GM21529 (cell line): ENCODE results near the gene UGT2B10.

Experiments
- ATAC-seq: cut with Tn5 transposase; IDR thresholded peaks from one replicate; pipeline ENCODE4 v1.9.1; 2021; ENCODE audit not compliant: unreplicated experiment

UGT2B10 gene

DNA sequence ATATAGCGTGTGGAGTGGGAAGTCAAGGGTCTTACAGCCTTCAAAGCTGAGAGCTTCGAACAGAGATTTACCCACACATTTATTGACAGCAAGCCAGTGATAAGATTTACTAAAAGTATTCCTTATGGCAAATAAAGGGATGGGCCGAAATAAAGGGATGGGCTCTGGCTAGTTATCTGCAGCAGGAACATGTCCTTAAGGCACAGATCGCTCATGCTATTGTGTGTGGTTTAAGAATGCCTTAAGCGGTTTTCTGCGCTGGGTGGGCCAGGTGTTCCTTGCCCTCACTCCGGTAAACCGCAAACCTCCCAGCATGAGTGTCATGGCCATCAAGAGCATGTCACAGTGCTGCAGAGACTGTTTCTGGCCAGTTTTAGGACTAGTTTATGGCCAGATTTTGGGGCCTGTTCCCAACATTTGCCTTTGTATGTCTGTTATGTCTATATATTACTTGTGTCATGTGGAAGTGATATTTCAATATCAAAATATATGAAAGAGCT lies 53.5 kb downstream of the UGT2B10 start:
- ATAC-seq = no peak

DNA sequence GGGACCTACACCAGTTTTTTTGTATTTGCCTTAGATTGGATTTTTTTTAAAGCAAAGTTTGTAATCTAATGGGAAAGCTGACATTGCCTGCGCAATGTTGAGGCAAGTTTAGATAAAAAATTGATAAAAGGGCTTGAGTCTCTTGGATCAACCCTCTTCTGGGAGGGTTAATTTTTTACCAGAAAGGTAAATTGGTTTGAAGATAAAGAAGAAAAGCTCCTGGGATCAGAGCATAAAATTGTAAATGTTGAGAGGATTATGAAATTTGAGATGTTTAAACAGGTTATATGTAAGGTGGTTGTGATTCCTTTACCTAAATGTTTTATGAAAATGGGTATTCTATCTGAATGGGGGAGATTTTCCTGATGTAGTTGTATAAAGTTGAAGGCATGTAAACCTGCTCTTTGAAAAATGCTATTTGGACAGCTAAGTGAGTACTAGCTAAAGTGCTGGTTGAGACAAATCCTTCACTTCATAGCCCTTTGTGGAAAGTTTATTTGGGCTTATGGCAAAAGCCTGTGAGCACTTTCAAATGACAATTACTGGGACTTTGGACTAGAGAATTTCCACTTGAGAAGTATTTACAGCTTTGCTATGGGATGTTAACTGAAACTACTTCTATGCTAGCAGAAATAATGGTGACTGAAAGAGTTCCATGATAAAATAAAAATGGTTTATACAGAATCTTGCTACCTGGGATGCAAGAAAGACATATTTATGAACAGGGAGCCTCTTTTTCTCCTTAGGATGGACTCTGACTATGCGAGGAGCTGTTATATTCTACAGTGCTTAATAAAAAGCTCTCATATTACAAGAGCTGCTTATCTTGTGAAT lies 56.2 kb downstream of the UGT2B10 start:
- ATAC-seq = no peak

DNA sequence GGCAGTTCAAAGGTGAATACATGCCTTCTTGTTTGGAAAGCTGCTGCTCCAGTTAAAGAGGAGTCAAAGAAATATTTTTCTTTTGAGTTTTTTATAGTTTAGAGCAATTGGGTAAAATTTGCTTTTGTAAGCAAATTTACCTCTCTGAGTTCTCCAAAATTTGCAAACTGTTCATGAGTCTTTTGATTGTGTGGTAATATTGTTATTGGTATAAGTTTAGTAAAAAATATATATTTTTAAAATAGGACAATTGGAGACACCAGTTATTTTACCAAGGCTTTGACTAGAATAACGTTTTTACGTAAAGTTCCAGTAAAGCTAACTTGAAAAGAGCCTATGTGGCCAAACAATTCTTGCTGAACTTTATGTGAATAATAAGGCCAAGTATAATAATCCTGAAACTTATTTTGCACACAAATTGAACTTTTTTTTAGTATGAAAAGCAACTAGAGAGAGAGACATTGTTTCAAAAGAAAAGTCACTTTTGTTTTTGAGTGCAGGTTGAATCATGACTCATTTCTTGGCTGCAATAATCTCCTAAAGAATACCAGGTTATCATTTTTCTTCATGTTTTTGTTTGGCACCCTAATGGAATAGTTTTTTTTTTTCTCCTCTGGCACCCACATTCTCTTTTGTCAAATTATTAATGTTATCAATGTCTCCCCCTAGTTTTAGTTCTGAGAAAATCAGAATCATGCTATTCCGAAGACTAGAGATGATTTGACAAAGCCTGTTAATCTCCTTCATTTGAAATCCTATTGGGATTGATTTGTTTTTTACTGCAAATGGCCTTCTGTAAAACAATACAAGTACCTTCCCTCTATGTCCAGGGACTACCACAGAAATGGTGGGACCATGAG lies 57.1 kb downstream of the UGT2B10 start:
- ATAC-seq = no peak

DNA sequence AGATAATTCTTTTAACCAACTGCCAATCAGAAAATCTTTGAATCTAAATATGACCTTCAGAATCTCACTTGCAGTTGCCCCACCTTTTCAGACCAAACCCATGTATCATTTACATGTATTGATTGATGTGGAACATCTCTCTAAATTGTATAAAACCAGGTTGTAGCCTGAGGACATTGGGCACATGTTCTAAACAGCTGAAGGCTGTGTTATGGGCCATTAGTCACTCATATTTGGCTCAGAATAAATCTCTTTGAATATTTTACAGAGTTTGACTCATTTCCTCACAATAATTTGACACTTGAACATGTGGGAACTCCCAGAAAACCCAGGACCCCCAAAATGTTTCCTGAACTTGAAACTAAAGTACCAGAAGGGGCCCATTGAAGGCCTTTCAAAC lies 58.7 kb downstream of the UGT2B10 start:
- ATAC-seq = no peak

DNA sequence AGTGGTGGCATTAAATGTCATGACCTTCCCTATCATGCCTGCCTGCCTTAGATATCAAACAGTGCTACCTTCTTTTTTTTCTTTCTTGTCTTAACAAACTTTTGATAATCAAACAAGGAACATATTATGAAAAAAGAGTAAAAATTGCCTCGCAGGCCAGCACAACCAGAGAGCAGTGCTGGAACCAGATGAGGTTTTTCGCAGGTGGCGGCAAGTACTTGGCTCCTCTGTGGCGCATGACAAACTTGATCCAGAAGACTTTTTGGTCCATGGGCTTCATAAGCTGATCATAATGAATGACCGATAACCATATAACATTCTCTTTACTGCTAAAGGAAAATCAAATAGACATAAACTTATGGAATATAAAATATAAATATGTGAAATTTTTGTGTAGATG lies 61.8 kb downstream of the UGT2B10 start:
- no peak for ATAC-seq

DNA sequence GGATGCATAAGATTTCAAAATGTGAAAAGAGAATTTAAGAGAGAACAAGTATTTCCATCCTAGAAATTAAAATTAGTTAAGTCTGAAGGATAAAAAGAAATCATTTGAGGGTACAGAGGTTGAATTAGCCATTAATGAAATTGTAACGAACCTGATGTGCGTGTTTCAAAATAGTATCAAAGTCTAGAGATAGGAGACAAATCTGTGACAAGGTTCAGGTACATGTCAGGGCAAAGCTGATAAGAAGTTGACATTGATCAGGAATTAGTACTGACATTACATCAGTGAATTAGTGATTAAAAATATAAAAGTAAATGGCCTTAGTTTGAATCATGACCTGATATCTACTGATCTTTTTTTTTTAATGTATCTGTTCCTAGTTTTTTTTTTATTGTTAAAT lies 62.3 kb downstream of the UGT2B10 start:
- no peak for ATAC-seq
